Measurements from ENCODE around the gene ENKUR.

ENKUR gene

GRCh38 chr10:24949616-24950015 is 66.3 kb downstream of the ENKUR start:
- no peak for DNase-seq (ENCODE audit: low read depth in 2 of 2, low spot score in 1 of 2)

DNA sequence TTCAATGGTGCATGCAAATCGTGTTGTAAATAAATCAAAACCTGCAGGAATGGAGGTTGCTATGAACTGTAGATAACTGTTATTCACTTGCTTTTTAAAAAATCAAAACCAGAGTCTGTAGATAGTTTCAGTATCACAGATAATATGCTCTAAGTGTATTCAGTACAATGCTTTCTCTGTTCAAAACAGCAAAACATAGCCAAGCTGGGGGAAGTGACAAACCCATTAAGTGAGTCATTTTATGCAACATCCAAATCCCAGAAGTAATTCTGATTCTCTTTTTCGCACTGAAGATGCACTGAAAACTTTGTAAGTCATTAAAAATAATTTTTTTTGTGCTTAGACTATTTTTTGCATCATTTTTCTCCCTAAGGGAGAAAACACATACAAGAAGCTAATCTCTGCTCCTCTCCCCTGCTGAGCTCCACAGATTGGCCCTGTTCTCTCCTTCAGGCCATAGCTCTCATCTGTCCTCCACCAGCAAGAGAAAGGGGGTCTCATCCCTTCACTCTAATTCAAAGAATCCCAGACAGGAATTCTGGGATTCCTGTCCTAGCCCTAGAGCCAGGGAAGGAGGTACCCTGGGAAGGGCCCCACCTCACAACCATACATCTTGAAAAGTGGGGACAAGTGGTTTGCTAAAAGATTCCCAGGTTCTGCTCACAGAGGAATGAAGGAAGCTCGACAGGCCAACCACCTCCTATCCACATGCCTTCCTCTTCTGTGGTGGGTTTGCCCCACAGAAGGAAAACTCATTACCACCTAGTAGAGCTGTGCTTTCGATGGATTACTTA is 68.5 kb downstream of the ENKUR start:
- no peak for DNase-seq (ENCODE audit: low read depth in 2 of 2, low spot score in 1 of 2)

DNA sequence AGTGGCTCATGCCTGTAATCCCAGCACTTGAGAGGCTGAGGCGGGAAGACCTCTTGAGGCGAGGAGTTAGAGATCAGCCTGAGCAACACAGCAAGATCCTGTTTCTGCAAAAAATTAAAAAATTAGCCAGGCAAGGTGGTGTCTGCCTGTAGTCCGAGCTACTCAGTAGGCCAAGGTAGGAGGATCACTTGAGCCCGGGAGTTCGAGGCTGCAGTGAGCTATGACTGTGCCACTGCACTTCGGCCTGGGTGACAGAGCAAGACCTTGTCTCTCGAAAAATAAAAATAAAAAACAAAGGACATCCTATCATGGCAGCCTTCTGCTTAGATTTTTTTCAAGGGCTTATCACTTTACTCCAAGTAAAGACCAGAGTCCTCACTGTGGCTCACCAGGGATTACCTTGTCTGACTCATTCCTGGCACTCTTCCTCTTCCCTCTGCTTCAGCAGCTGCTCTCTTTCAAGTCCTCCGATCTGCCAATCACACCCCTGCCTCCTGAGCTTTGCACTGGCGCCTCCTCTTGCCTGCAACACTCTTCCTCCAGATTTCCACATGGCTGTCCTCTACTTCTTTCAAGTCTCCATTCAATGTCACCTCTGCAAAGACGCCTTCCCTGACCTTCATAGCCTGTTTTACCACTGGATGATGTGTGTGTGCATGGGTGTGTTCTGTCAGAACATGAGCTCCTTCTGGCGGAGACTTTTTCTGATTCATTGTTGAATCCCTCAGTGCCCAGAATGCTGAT is 71.3 kb downstream of the ENKUR start:
- DNase-seq (ENCODE audit: low read depth in 2 of 2, low spot score in 1 of 2), result no peak

- no peak for DNase-seq (ENCODE audit: low read depth in 2 of 2, low spot score in 1 of 2)
These were observed 77.4 kb downstream of the ENKUR start for GRCh38 chr10:24938525-24938924.

DNA sequence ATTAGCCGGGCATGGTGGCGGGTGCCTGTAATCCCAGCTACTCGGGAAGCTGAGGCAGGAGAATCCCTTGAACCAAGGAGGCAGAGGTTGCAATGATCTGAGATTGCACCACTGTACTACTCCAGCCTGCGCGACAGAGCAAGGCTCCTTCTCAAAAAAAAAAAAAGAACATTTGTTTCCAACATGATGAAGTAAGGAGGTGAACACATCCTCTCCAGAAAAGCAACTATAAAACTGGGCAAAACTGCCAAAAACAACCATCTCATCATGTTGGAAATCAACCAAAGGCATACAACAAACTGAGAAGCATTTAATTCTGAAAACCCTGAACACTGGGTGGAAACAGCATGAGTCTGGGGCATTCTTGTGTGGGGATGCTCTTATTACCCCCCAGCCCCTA is 77.9 kb downstream of the ENKUR start:
- DNase-seq (ENCODE audit: low read depth in 2 of 2, low spot score in 1 of 2), result no peak

DNA sequence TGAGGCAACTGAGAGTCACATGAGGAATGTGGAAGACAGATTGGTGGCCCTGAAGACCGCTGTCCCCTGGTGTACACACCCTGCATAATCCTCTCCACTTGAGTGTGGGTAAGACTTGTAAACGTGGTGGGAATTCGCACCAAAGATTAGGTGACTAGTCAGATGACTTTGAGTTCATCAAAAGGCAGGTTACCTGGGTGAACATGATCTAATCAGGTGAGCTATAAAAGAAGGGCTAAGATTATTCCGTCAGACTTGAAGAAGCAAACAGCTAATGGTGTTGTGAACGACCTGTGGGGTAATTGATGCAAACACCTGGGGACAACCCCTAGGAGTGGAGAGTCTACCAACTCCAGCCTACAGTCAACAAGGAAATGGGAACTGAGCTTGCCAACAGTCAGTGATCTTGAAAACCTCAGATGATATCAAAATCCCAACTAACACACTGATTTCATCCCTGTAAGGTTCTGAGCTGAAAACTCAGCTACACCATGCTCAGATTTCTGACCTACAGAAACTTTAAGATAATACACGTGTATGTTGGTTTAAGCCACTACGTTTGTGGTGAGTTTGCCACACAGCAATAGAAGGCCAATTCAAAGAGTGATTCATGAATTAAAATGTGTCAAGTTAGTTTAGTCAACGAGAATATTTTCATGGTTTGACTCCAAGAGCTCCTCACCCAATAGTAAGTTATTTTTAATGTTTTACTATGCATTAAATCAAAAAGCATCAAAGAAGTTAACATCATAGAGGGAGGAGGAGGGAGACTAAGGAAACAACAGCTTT is 80.3 kb downstream of the ENKUR start:
- no peak for DNase-seq (ENCODE audit: low read depth in 2 of 2, low spot score in 1 of 2)

Data from stimulated activated CD8-positive, alpha-beta memory T cell treated with anti-CD3 and anti-CD28 coated beads, Interleukin-4, amount 100 ng/mL, for 1 hour (primary cell).